K562 (cell line): ENCODE data around the gene NANS. TPM values are rescaled to one million over a fixed set of nuclear protein-coding genes. Genes with fewer than 3 reads are reported as not detected.

Experiments used
- ATAC-seq: fragments of 200-7000 bp; cut with Tn5 transposase; 3 replicates; pipeline ENCODE4 v1.9.1; 2020; ENCODE audit warnings: moderate library complexity
- BruUV-seq: library from RNA; stranded (reverse); fragments of 400-500 nt; replicated peaks from 2 replicates; lab custom pipeline; 2021; lab: Mats Ljungman, UMichigan
- CTCF ChIA-PET: fragments of 300-600 bp; formaldehyde crosslinking; extraction: SDS; loops from one replicate; lab custom pipeline; 2021; ENCODE audit warnings: low intra/inter-chr PET ratio; lab: Yijun Ruan, JAX
- POLR2A ChIA-PET: fragments of 300-600, 350-650 bp; sonication (Branson Sonifier 250); formaldehyde crosslinking; extraction: SDS; loops from one replicate; lab custom pipeline; 2021; ENCODE audit warnings: antibody characterized with exemption, inconsistent platforms; lab: Yijun Ruan, JAX
- DNase-seq, 4 experiments: peaks; one replicate each; pipeline versions ENCODE4 v3.0.0 to v3.0.0-alpha.2; 2011 to 2018; ENCODE audit warnings: low spot score in 3 of 4, mixed read lengths in 3 of 4; ENCODE audit errors: extremely low read depth in 1 of 4
- FAIRE-seq: peaks from 2 replicates; lab custom pipeline; 2011; peaks lifted over from hg19 to GRCh38; lab: Jason Lieb, UNC
- H2AFZ ChIP-seq: 2 replicates; pipeline ENCODE4 v1.6.0; 2011; ENCODE audit warnings: low read depth, low read length, control low read depth, inconsistent platforms
- H3K27ac ChIP-seq: fragments of 200-600 bp; 3 replicates; pipeline ENCODE4 v1.8.0; 2011; ENCODE audit warnings: low read depth, mild to moderate bottlenecking, control low read depth, inconsistent platforms, low read length, moderate library complexity, mixed read lengths; ENCODE audit errors: extremely low read depth
- H3K27me3 ChIP-seq, 2 experiments: fragments of 300-600 bp in 1 of 2; 2 replicates in 1 of 2; 3 replicates in 1 of 2; pipeline versions ENCODE4 v1.6.0 to v1.8.0; 2011; ENCODE audit warnings: inconsistent platforms in 2 of 2, low read length in 2 of 2, mild to moderate bottlenecking in 1 of 2, mixed read lengths in 1 of 2, moderate library complexity in 1 of 2; ENCODE audit not compliant: control insufficient read depth in 2 of 2, insufficient read depth in 2 of 2
- H3K36me3 ChIP-seq: fragments of 300-600 bp; 3 replicates; pipeline ENCODE4 v1.8.0; 2011; ENCODE audit warnings: mild to moderate bottlenecking, low read length, inconsistent platforms; ENCODE audit not compliant: control insufficient read depth, insufficient read depth
- H3K4me1 ChIP-seq, 2 experiments: fragments of 200-600 bp in 1 of 2; replicated peaks in 1 of 2; 2 replicates in 1 of 2; 3 replicates in 1 of 2; pipeline versions ENCODE4 v1.5.1 to v1.8.0; 2011; ENCODE audit warnings: inconsistent platforms in 2 of 2, low read length in 2 of 2, mild to moderate bottlenecking in 1 of 2, mixed read lengths in 1 of 2, moderate library complexity in 1 of 2; ENCODE audit not compliant: control insufficient read depth in 2 of 2, insufficient read depth in 2 of 2
- H3K4me2 ChIP-seq: 2 replicates; pipeline ENCODE4 v1.6.1; 2011; ENCODE audit warnings: low read length, control low read depth, inconsistent platforms, mixed read lengths; ENCODE audit not compliant: insufficient read depth
- H3K4me3 ChIP-seq: fragments of 200-600 bp; sonication (generic), shearing (Covaris generic); 2 replicates; pipeline ENCODE4 v1.5.1; 2016; ENCODE audit warnings: control low read depth, inconsistent platforms
- H3K79me2 ChIP-seq: fragments of 200-600 bp; 3 replicates; pipeline ENCODE4 v1.8.0; 2011; ENCODE audit warnings: low read length, inconsistent platforms; ENCODE audit not compliant: control insufficient read depth, insufficient read depth
- H3K9ac ChIP-seq, 2 experiments: 2 replicates each; pipeline versions ENCODE4 v1.6.0 to v1.6.1; 2011; ENCODE audit warnings: low read depth in 2 of 2, low read length in 2 of 2, control low read depth in 1 of 2, inconsistent platforms in 1 of 2, mild to moderate bottlenecking in 1 of 2, mixed read lengths in 1 of 2; ENCODE audit not compliant: insufficient read depth in 1 of 2
- H3K9me1 ChIP-seq: one replicate; pipeline ENCODE4 v1.6.0; 2011; ENCODE audit warnings: inconsistent platforms, mild to moderate bottlenecking, low read length, moderate library complexity; ENCODE audit not compliant: control insufficient read depth, insufficient read depth
- H3K9me3 ChIP-seq: replicated peaks from 2 replicates; pipeline ENCODE4 v1.5.1; 2011; ENCODE audit warnings: low read depth, low read length, inconsistent platforms; ENCODE audit not compliant: control insufficient read depth, insufficient read depth
- H4K20me1 ChIP-seq: replicated peaks from 2 replicates; pipeline ENCODE4 v1.6.1; 2011; ENCODE audit warnings: low read length, inconsistent platforms, mixed read lengths; ENCODE audit not compliant: control insufficient read depth, insufficient read depth
- CBX5 ChIP-seq: IDR thresholded peaks from 2 replicates; pipeline ENCODE4 v1.6.1; 2014; ENCODE audit warnings: low read depth, borderline replicate concordance
- CHAMP1 ChIP-seq: fragments of 450-650 bp; IDR thresholded peaks from 2 replicates; pipeline ENCODE4 v1.6.1; 2016; ENCODE audit warnings: mild to moderate bottlenecking
- FOXP1 ChIP-seq: sonication (generic); formaldehyde crosslinking; IDR thresholded peaks from 2 replicates; pipeline ENCODE4 v1.8.0; 2022; ENCODE audit warnings: mild to moderate bottlenecking, missing genetic modification reagents
- GABPA ChIP-seq: fragments of 200-800 bp; sonication (Bioruptor generic); conservative IDR thresholded peaks from 2 replicates; pipeline ENCODE4 v1.6.1; 2016; ENCODE audit warnings: low read depth, missing genetic modification characterization, missing compliant biosample characterization
- HEY1 ChIP-seq: fragments of 250-450 bp; sonication (Bioruptor Pico); IDR thresholded peaks from 2 replicates; pipeline ENCODE4 v1.5.0; 2020; ENCODE audit warnings: mild to moderate bottlenecking, moderate library complexity, borderline replicate concordance
- HIVEP1 ChIP-seq: fragments of 250-450 bp; sonication (Bioruptor Pico); IDR thresholded peaks from 2 replicates; pipeline ENCODE4 v1.4.0; 2020; ENCODE audit warnings: mild to moderate bottlenecking
- KLF10 ChIP-seq: fragments of 250-450 bp; sonication (Bioruptor Pico); IDR thresholded peaks from 2 replicates; pipeline ENCODE4 v1.6.1; 2021; ENCODE audit warnings: matching md5 sums
- KLF13 ChIP-seq: fragments of 450-650 bp; IDR thresholded peaks from 2 replicates; pipeline ENCODE4 v1.6.1; 2016; ENCODE audit warnings: missing genetic modification characterization, low read depth, mild to moderate bottlenecking, missing compliant biosample characterization, moderate library complexity, borderline replicate concordance
- LCOR ChIP-seq: sonication (generic); formaldehyde crosslinking; IDR thresholded peaks from 2 replicates; pipeline ENCODE4 v1.8.0; 2022; ENCODE audit warnings: mild to moderate bottlenecking, missing genetic modification reagents
- NFIC ChIP-seq: fragments of 450-650 bp; IDR thresholded peaks from 2 replicates; pipeline ENCODE4 v1.6.1; 2017; ENCODE audit warnings: mild to moderate bottlenecking, inconsistent platforms
- NFIX ChIP-seq: fragments of 250-450 bp; sonication (Bioruptor Pico); IDR thresholded peaks from 2 replicates; pipeline ENCODE4 v1.4.0; 2020; ENCODE audit warnings: low read depth, mild to moderate bottlenecking, moderate library complexity
- NR4A1 ChIP-seq, 2 experiments: fragments of 250-450 bp in 1 of 2; fragments of 450-650 bp in 1 of 2; sonication (Bioruptor Pico) in 1 of 2; IDR thresholded peaks; 2 replicates each; pipeline versions ENCODE4 v1.4.0 to v1.6.1; 2016 to 2020; ENCODE audit warnings: mild to moderate bottlenecking in 2 of 2, missing compliant biosample characterization in 1 of 2, missing genetic modification characterization in 1 of 2, moderate library complexity in 1 of 2
- SAFB ChIP-seq: fragments of 200-400 bp; formaldehyde crosslinking; IDR thresholded peaks from 2 replicates; pipeline ENCODE4 v1.6.1; 2017; ENCODE audit warnings: low read depth, low read length, borderline replicate concordance
- ZNF175 ChIP-seq: fragments of 200-800 bp; sonication (Bioruptor generic); IDR thresholded peaks from 2 replicates; pipeline ENCODE4 v1.6.1; 2016; ENCODE audit warnings: low read depth, mild to moderate bottlenecking, missing genetic modification characterization, missing compliant biosample characterization
- ZSCAN29 ChIP-seq: fragments of 450-650 bp; IDR thresholded peaks from 2 replicates; pipeline ENCODE4 v1.6.1; 2017
- WGBS: fragments of 100-300 bp; shearing (Covaris generic); methylation state at CpG from one replicate; pipeline ENCODE4 v1.1.6; 2016; ENCODE audit warnings: low coverage, mixed read lengths; ENCODE audit not compliant: insufficient coverage; ENCODE audit errors: missing lambda C conversion rate; 5-methylcytosine and 5-hydroxymethylcytosine counted together
- in situ Hi-C: fragments of 300-500 bp; cut with MboI; formaldehyde crosslinking; loops from 4 replicates; pipeline ENCODE4 v1.15.0; 2018; ENCODE audit warnings: inconsistent platforms, mixed read lengths
- intact Hi-C: fragments of 100-400 bp; cut with micrococcal nuclease; formaldehyde crosslinking; loops from 2 replicates; pipeline ENCODE4 v1.14.2; 2022
- polyA plus RNA-seq, 8 experiments: library from polyadenylated mRNA; depleted of rRNA in 4 of 8; stranded (reverse) in 5 of 8; unstranded in 3 of 8; fragments of >200 nt; fragmentation: Nextera tagmentation in 2 of 8; fragmentation: Illumina TruSeq in 1 of 8; extraction: Ambion mirVana in 2 of 8; extraction: Trizol in 1 of 8; gene quantifications; 2 replicates each; pipeline versions ENCODE4 v1.2.1 to v1.2.3, GENCODE V29; 2011 to 2014; ENCODE audit warnings: inconsistent platforms in 1 of 8, missing spikeins in 1 of 8
- total RNA-seq, 7 experiments: library from RNA; depleted of rRNA in 6 of 7; stranded (reverse); fragments of >200 nt in 6 of 7; fragmentation: Illumina TruSeq in 2 of 7; extraction: Trizol in 2 of 7; gene quantifications; 2 replicates each; pipeline versions ENCODE4 v1.2.1 to v1.2.3, GENCODE V29; 2011 to 2021; ENCODE audit warnings: low replicate concordance in 1 of 7
- TF ChIP-seq, protein P1 (sequence below): fragments of 250-450 bp; sonication (Bioruptor Pico); IDR thresholded peaks from 2 replicates; pipeline ENCODE4 v1.6.1; 2021; ENCODE audit warnings: mild to moderate bottlenecking
- TF ChIP-seq, protein P2 (sequence below): fragments of 250-450 bp; sonication (Bioruptor Pico); IDR thresholded peaks from 2 replicates; pipeline ENCODE4 v1.8.0; 2021; ENCODE audit warnings: mild to moderate bottlenecking, moderate library complexity

Gene NANS
- total and polyA plus RNA-seq, 9 of the 15 experiments (the other 6 are each of a cell fraction or from before 2014, with no cell fraction given): 37.1 to 181 (median 137) TPM

DNA sequence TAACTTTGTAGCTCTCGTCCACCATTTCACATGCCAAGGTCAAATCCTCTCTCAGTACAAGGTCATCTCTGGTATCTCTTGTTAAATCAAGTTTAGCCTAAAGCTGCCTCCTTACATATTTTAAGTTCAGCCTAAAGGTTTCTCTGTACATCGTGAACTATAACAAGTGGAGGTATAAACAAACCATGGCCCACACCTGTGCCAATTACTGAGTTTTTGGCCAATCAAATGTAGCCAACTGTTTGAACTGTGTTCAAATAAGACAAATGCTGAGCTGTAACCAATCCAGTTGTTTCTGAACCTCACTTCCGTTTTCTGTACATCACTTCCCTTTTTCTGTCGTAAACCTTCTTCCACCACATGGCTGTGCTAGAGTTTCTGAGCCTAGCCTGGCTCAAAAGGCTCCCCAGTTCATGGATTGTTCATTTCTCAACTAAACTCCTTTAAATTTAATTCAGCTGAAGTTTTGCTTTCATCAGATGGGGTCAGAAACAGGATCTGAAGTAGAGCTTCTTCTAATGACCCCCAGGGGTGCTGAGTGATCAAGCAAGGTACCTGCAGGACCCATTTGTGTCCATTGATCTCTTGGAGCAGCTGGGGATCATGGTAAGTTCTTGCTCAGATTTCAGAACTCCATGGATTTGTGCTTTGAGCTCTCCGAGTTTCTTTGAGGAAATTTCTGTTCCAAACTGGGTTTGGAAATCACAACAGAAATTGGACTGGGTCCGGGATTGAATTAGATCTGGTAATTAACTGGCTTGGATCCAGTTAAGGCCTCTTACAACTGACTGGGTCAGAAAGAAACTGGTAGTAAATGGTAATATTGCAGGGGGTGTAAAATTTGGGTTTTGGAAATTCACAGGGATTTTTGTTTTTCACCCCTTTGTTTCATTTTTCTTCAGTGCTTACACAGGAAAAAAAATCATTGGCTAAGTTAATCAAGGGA, 11.0 kb upstream of the NANS start:
- Histone ChIP-seq H2AFZ (peak overlapping the region; percentile 77), H3K9me1 (no peaks in the 10 kb centered on the region), H3K9me3 (peaks cover 4% of the 10 kb centered on the region; the same call in 1 of the 2 replicates), H3K4me1 (peaks cover 12 to 19% of the 10 kb centered on the region in 2 experiments; a peak in 3 of 5 replicates), H3K27ac (peak overlapping the region; percentile 90), H3K79me2 (peaks cover 56% of the 10 kb centered on the region), H3K9ac (peak overlapping the region; percentile 82 to 92; a peak in 3 of 4 replicates), H3K4me3 (peak overlapping the region; percentile 55), H3K4me2 (peak overlapping the region; percentile 76), H4K20me1 (no peaks in the 10 kb centered on the region), H3K36me3 (peaks cover 37% of the 10 kb centered on the region), H3K27me3 (no peaks in the 10 kb centered on the region)
- in situ Hi-C loops: no loop called here
- POLR2A ChIA-PET: interaction anchor here (0.6 to 4.7 kb wide), 17 partner anchors 8 to 529 kb away, joined by 3 to 57 read pairs (median 4); partner anchors contain the start of genes HEMGN, NANS and TBC1D2
- 9% methylated on average over 6 of the region's 6 CpGs for WGBS
- peak; percentile 50 to 90 (median 52) for DNase-seq
- ATAC-seq: peak; percentile 87
- BruUV-seq: TSS peak; percentile 94
- FAIRE-seq: peak; percentile 93
- intact Hi-C loops: loop anchor here (5.0 kb wide), 2 partner anchors 58 to 123 kb away; partner anchors contain the start of gene TRMO
- CTCF ChIA-PET: no interaction called here
- TF ChIP-seq LCOR (CRISPR knock-in tag) (peak; percentile 66; the same call in 1 of the 2 replicates), HEY1 (CRISPR knock-in tag) (no peak), NR4A1 (CRISPR knock-in tag; IDR thresholded peaks at IDR 0.05) (no peak), NR4A1 (tag; IDR thresholded peaks at IDR 0.05) (peak; percentile 86), NFIC (peak; percentile 67; the same call in 1 of the 2 replicates), GABPA (peak; percentile 94), KLF10 (no peak), KLF13 (tag) (no peak), ZNF175 (CRISPR knock-in tag) (peak; percentile 83; the same call in 1 of the 2 replicates), CHAMP1 (peak; percentile 90), ZSCAN29 (no peak), HIVEP1 (no peak), SAFB (no peak), NFIX (no peak), CBX5 (no peak), FOXP1 (CRISPR knock-in tag) (no peak)
- TF ChIP-seq, protein P1, sequence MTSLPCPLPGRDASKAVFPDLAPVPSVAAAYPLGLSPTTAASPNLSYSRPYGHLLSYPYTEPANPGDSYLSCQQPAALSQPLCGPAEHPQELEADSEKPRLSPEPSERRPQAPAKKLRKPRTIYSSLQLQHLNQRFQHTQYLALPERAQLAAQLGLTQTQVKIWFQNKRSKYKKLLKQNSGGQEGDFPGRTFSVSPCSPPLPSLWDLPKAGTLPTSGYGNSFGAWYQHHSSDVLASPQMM (CRISPR knock-in tag): no peak
- TF ChIP-seq, protein P2, sequence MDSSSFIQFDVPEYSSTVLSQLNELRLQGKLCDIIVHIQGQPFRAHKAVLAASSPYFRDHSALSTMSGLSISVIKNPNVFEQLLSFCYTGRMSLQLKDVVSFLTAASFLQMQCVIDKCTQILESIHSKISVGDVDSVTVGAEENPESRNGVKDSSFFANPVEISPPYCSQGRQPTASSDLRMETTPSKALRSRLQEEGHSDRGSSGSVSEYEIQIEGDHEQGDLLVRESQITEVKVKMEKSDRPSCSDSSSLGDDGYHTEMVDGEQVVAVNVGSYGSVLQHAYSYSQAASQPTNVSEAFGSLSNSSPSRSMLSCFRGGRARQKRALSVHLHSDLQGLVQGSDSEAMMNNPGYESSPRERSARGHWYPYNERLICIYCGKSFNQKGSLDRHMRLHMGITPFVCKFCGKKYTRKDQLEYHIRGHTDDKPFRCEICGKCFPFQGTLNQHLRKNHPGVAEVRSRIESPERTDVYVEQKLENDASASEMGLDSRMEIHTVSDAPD (CRISPR knock-in tag): no peak
